Measurements from ENCODE around the gene GALNT10.

The GALNT10 gene

DNA sequence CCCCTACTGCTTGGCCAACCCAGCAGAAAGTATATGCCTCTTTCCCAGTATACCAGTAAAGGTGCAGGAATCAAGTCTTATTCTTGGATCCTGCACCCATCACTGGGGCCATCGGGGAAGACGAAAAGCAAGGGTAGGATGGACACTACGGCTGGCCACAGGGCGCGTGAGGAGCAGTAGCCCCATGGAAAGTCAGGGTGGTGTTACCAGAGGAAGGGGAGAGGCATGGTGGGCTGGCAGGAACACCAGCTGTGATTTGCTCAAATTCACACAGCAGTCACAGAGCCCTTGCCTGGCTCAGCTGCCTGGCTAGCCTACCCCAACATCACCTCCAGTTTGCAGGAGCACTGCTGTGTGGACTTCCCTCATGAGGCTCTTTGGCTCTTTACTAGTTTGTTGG is 220.8 kb downstream of the GALNT10 start:
- no peak for DNase-seq

- DNase-seq = no peak
Measured at GRCh38 chr5:154412316-154412715, 221.8 kb downstream of the GALNT10 start.

DNA sequence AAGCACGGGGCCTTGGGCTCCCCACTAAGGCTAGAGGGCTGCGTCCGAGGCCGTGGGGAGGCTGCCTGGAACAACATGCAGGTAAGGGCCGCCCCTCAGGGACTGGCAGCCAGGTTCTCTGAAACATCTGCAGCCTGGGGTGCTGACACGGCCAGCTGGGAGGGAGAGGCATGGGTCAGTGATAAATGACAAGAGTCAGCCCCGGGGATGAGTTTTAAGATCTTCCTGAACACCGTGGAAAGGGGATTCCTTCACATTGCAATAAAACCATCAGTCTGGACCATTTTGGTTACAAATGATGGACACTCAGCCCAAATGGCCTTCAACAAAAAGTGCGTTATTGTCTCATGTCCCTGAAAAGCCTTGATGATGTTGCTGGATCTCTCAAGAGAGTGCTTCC is 222.4 kb downstream of the GALNT10 start:
- DNase-seq = no peak

GRCh38 chr5:154415114-154415513 is 224.6 kb downstream of the GALNT10 start:
- DNase-seq = no peak

- no peak for DNase-seq
Measured at GRCh38 chr5:154418344-154418820, 227.8 kb downstream of the GALNT10 start.

DNA sequence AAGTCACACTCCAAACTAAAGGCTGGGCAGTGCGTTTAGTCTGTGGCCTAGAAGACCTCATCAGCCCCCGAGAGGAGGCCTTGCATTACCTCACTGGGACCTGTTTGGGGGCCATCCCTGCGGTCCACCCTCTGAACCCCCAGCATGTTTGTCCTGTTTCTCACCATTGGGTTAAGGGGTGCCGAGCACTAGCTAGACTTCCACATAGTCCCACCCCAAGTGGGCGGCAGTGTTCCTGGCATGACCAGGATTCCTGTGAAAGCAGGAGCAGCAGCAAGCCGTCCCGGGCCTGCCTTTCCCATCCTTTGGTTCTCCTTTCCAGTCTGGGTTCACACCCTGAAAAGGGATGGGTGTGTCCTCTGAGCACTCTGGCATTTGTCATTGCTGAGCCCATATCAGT is 228.7 kb downstream of the GALNT10 start:
- no peak for DNase-seq

- DNase-seq = no peak
Measured at GRCh38 chr5:154421868-154422267, 231.3 kb downstream of the GALNT10 start.

DNA sequence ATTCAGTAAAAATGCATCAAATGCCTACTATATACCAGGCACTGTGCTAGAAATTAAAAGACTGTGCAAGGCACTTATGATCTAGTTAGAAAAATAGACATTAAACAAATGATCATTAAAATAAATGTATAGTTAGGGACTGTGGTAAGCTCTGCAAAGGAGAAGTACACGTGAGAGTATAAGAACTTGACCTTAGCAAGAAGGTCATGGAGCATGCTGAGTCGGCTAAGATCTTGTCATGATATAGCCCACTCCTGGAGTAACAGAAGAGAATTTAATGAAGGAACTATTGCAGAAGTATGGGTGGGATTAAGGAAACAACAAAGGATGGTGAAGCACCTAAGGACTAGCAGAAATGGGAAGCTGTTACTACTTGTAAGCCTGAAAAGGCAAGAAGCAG is 231.8 kb downstream of the GALNT10 start:
- DNase-seq = no peak

DNA sequence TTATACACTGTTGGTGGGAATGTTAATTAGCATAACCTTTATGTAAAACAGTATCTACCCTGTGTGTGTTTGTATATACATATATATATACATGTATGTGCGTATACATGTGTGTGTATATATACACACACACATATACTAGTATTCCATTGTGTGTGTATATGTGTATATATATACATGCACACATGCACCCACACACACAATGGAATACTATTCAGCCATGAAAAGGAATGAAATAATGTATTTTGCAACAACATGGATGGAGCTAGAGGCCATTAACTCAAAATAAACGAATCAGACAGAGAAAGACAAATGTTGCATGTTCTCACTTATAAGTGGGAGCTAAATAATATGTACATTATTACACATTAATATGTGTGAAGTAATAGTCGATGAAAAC is 237.7 kb downstream of the GALNT10 start:
- DNase-seq = no peak

DNA sequence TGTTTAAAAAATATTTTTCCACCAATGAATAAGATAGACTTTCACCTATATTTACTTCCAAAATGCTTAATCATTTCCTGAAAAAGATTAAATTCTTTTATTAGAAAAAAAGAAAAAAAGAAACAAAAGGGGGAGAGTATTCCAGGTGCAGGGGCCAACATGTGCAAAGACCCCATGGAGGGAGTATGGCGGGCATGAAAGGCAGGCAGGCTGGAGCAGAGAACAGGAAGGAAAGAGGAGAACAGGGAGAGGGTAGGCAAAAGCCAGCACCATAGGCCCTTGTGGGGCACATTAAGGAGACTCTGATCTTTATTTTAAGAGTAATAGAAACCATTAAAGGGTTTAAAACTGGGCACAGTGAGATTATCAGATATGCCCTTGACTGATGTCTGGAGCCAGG is 238.8 kb downstream of the GALNT10 start:
- no peak for DNase-seq

DNA sequence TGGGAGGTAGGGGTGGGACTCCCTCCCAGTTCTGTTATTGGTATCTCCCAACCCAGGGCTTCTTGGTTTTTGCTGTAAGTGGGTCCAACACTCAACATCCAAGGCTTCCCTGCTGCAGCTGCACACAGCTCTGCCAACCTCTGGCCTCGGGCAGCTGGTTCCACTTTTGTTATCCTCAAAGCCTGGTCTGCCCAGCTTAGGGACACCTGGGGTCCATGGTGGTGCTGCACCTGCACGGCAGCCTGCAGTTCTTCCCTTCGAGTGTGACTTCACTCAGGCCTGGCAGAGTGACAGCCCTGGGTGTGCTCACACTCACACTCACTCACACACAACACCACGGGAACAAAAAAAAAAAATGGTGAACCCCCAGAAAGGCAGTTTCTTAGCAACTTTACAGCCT is 239.9 kb downstream of the GALNT10 start:
- no peak for DNase-seq

DNA sequence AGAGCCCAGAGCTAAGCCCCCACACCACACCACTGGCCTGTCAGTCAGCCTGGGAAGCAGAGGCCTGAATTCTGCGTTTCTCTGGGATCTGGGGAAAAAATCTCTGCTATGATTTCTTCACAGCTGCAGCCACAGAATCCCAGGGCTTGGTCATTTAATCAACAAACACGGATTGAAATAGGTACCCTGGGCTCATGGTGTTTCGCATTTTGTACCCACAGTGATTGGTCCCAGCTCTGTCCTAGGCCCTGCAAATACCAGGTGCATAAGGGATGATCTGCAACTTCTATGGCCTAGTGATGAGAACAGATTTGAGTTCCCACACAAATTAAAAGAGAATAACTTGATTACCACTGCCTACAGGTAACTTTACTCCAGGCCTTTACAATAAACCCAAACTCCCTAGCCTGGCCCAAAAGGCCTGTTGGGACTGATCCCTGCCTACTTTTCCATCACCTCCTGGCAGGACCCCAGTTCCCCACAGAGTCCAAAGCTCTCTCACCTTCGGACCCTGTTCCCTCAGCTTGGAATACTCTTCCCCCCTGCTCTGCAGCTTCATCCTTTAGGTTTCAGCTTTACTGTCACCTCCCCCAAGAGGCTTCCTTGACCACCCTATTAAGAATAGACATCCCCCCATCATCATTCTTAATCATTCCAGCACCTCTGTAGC is 240.6 kb downstream of the GALNT10 start:
- no peak for DNase-seq

DNA sequence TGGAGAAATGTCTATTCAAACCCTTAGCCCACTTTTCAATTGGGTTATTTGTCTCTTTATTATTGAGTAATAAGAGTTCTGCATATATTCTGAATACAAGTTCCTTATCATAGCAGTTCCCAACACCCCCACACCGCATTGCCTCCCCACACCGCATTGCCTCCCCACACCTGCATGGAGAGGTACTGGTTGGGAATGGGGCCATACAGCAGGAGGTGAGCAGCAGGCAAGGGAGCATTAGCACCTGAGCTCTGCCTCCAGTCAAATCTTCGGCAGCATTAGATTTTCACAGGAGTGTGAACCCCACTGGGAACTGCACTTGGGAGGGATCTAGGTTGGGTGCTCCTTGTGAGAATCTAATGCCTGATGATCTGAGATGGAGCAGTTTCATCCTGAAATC is 244.7 kb downstream of the GALNT10 start:
- no peak for DNase-seq

GRCh38 chr5:154437281-154437965 is 246.9 kb downstream of the GALNT10 start:
- DNase-seq = no peak

GRCh38 chr5:154440540-154440939 is 250.0 kb downstream of the GALNT10 start:
- no peak for DNase-seq

GRCh38 chr5:154442801-154443200 is 252.3 kb downstream of the GALNT10 start:
- no peak for DNase-seq

GRCh38 chr5:154444556-154445421 is 254.3 kb downstream of the GALNT10 start:
- DNase-seq = no peak

- DNase-seq = peak; percentile 96
Measured at GRCh38 chr5:154445422-154446194, 255.1 kb downstream of the GALNT10 start, which contains the start of gene SAP30L. TSS of gene SAP30L (plus strand) at chr5:154445997. CDS start at chr5:154446605, 608 bp downstream.

GRCh38 chr5:154446195-154447088 is 255.9 kb downstream of the GALNT10 start:
- DNase-seq = peak; percentile 31

DNA sequence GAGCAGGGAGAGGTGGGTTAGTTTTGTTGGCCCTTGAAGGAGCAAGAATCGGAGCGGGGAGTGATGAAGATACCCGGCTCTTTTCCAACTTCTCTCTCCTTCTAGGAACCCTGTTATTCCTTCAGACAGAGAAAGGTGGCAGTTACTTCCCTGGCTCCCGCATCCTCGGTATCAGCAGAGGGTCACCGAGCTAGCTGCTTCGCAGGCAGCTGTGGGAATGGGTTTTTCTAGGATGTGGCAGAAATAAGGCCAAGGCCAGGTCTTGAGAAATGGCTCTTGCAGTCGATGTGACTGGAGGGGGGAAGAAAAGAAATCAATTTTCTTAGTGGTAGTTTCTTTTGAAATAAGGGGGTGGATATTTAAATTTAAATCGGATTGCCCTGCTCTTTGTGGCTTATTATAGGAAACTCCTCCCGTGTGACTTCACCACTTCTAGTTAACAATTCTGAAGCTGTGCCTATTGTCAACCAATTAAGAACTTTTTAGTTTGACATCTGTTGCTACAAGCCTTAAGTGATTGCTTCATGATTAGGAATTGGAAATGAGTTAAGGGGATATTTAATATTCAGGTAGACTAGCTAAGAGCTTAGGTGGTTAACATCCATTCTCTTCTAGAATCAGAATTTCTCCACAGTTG is 256.7 kb downstream of the GALNT10 start:
- peak; percentile 28 for DNase-seq

DNA sequence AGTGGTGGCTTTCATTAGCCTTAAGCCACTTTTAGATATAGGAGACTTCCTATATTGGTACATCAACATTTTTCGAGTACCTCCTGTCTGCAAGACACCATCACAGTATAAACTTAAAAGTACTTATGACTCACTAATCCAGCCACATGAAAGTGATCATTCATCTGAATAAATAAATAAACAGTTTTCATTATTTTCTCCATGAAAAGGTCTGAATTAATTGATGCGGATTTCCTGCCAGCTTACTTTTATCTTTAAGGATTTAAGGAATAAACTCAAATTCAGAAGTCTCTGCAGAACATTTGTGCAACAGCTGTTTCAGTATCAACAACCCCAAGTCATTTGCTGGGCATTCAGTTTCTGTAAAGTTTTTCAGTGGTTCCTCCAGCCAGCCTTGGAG is 259.3 kb downstream of the GALNT10 start:
- DNase-seq = no peak

All from CD4-positive, alpha-beta T cell treated with Interleukin-10 for 1 hour (primary cell).